Astrocyte (in vitro differentiated cells and primary cell): ENCODE results near the gene AAGAB. TPM values are rescaled to one million over a fixed set of nuclear protein-coding genes. Genes with fewer than 3 reads are reported as not detected.

Source experiments
- DNase-seq: peaks from one replicate; pipeline ENCODE4 v3.0.0-alpha.2; 2010; ENCODE audit warnings: low read depth
- FAIRE-seq: peaks from 2 replicates; lab custom pipeline; 2011; peaks lifted over from hg19 to GRCh38; lab: Jason Lieb, UNC
- H2AFZ ChIP-seq: 2 replicates; pipeline ENCODE4 v1.6.0; 2012; ENCODE audit warnings: low read depth, low read length, inconsistent platforms
- H3K27ac ChIP-seq: 2 replicates; pipeline ENCODE4 v1.5.1; 2011; ENCODE audit warnings: low read depth, low read length, inconsistent platforms
- H3K27me3 ChIP-seq: 2 replicates; pipeline ENCODE4 v1.6.0; 2011; ENCODE audit warnings: low read length, inconsistent platforms; ENCODE audit not compliant: insufficient read depth
- H3K36me3 ChIP-seq: 2 replicates; pipeline ENCODE4 v1.5.1; 2011; ENCODE audit warnings: low read length, inconsistent platforms; ENCODE audit not compliant: insufficient read depth
- H3K4me1 ChIP-seq: 2 replicates; pipeline ENCODE4 v1.5.1; 2011; ENCODE audit warnings: low read length, inconsistent platforms; ENCODE audit not compliant: insufficient read depth
- H3K4me2 ChIP-seq: 2 replicates; pipeline ENCODE4 v1.6.0; 2012; ENCODE audit warnings: low read length, inconsistent platforms
- H3K4me3 ChIP-seq: 2 replicates; pipeline ENCODE4 v1.5.1; 2011; ENCODE audit warnings: low read depth, mild to moderate bottlenecking, low read length, inconsistent platforms; ENCODE audit not compliant: insufficient read depth
- H3K79me2 ChIP-seq: 2 replicates; pipeline ENCODE4 v1.6.0; 2012; ENCODE audit warnings: mild to moderate bottlenecking, low read length, inconsistent platforms; ENCODE audit not compliant: insufficient read depth
- H3K9ac ChIP-seq: 2 replicates; pipeline ENCODE4 v1.6.0; 2012; ENCODE audit warnings: mild to moderate bottlenecking, low read length, inconsistent platforms
- H3K9me3 ChIP-seq: 2 replicates; pipeline ENCODE4 v1.5.1; 2012; ENCODE audit warnings: low read depth, mild to moderate bottlenecking, low read length, inconsistent platforms; ENCODE audit not compliant: insufficient read depth
- H4K20me1 ChIP-seq: 2 replicates; pipeline ENCODE4 v1.6.0; 2012; ENCODE audit warnings: low read length, inconsistent platforms; ENCODE audit not compliant: insufficient read depth
- H3K27ac Mint-ChIP-seq: one replicate; pipeline ENCODE4 v1.8.0; 2021; ENCODE audit warnings: mild to moderate bottlenecking, mixed read lengths; ENCODE audit not compliant: unreplicated experiment
- H3K27me3 Mint-ChIP-seq: one replicate; pipeline ENCODE4 v1.8.0; 2021; ENCODE audit warnings: low read depth, mixed read lengths; ENCODE audit not compliant: unreplicated experiment
- H3K36me3 Mint-ChIP-seq: one replicate; pipeline ENCODE4 v1.8.0; 2021; ENCODE audit warnings: low read depth, mixed read lengths; ENCODE audit not compliant: unreplicated experiment
- H3K4me1 Mint-ChIP-seq: one replicate; pipeline ENCODE4 v1.8.0; 2021; ENCODE audit warnings: low read depth, mixed read lengths; ENCODE audit not compliant: unreplicated experiment
- H3K4me3 Mint-ChIP-seq: one replicate; pipeline ENCODE4 v1.8.0; 2021; ENCODE audit warnings: mild to moderate bottlenecking, moderate library complexity, mixed read lengths; ENCODE audit not compliant: unreplicated experiment
- H3K9me3 Mint-ChIP-seq: one replicate; pipeline ENCODE4 v1.8.0; 2021; ENCODE audit warnings: mild to moderate bottlenecking, mixed read lengths; ENCODE audit not compliant: unreplicated experiment
- CTCF ChIP-seq: IDR thresholded peaks from 2 replicates; pipeline ENCODE4 v1.5.1; 2011; ENCODE audit warnings: low read depth, mild to moderate bottlenecking, inconsistent platforms, low read length, moderate library complexity; ENCODE audit not compliant: insufficient read depth
- EZH2 ChIP-seq: IDR thresholded peaks from 2 replicates; pipeline ENCODE4 v1.6.1; 2012; ENCODE audit warnings: mild to moderate bottlenecking, low read length, inconsistent platforms; ENCODE audit not compliant: insufficient read depth
- total RNA-seq: library from RNA; stranded (reverse); gene quantifications from 2 replicates; pipeline ENCODE4 v1.2.1, GENCODE V29; 2021

AAGAB gene
- total RNA-seq, 1 donor from 2014 or later: 52.2 TPM

GRCh38 chr15:67157521-67158252 lies 96.8 kb downstream of the AAGAB start:
- no peak overlapping the region for H3K27ac Mint-ChIP-seq
- no peaks in the 10 kb centered on the region for H3K4me1 ChIP-seq
- no peaks in the 10 kb centered on the region for H3K36me3 ChIP-seq
- TF ChIP-seq CTCF: no peak
- no peak for TF ChIP-seq EZH2
- H3K79me2 ChIP-seq: peaks cover 88% of the 10 kb centered on the region
- H3K9ac ChIP-seq: no peak overlapping the region
- H2AFZ ChIP-seq: no peak overlapping the region
- no peak overlapping the region for H3K4me3 ChIP-seq
- no peak overlapping the region for H3K4me3 Mint-ChIP-seq
- H3K4me2 ChIP-seq: no peak overlapping the region
- no peaks in the 10 kb centered on the region for H3K9me3 Mint-ChIP-seq
- H3K27me3 ChIP-seq: no peaks in the 10 kb centered on the region
- no peaks in the 10 kb centered on the region for H3K27me3 Mint-ChIP-seq
- H3K27ac ChIP-seq: no peak overlapping the region
- no peak for FAIRE-seq
- peaks cover 7% of the 10 kb centered on the region for H3K4me1 Mint-ChIP-seq
- H4K20me1 ChIP-seq: peaks cover 25% of the 10 kb centered on the region
- peaks cover 9% of the 10 kb centered on the region for H3K36me3 Mint-ChIP-seq
- H3K9me3 ChIP-seq: no peaks in the 10 kb centered on the region
- DNase-seq: no peak

GRCh38 chr15:67156834-67157233 lies 97.6 kb downstream of the AAGAB start:
- Mint-ChIP-seq H3K27me3 (no peaks in the 10 kb centered on the region), H3K27ac (no peak overlapping the region), H3K36me3 (peaks cover 11% of the 10 kb centered on the region), H3K4me1 (peaks cover 15% of the 10 kb centered on the region), H3K4me3 (no peak overlapping the region), H3K9me3 (no peaks in the 10 kb centered on the region)
- Histone ChIP-seq H2AFZ (no peak overlapping the region), H3K79me2 (peaks cover 86% of the 10 kb centered on the region), H3K36me3 (no peaks in the 10 kb centered on the region), H3K27me3 (no peaks in the 10 kb centered on the region), H3K4me1 (peaks cover 4% of the 10 kb centered on the region), H3K4me2 (no peak overlapping the region), H3K4me3 (no peak overlapping the region), H4K20me1 (peaks cover 24% of the 10 kb centered on the region), H3K9ac (no peak overlapping the region), H3K27ac (no peak overlapping the region), H3K9me3 (no peaks in the 10 kb centered on the region)
- DNase-seq (no peak), FAIRE-seq (no peak)
- TF ChIP-seq EZH2: no peak
- no peak for TF ChIP-seq CTCF

GRCh38 chr15:67156426-67156825 lies 98.0 kb downstream of the AAGAB start:
- H3K4me1 Mint-ChIP-seq: peaks cover 18% of the 10 kb centered on the region
- no peak overlapping the region for H3K4me2 ChIP-seq
- H3K27me3 ChIP-seq: no peaks in the 10 kb centered on the region
- H3K27ac ChIP-seq: no peak overlapping the region
- H3K9me3 Mint-ChIP-seq: no peaks in the 10 kb centered on the region
- FAIRE-seq: no peak
- no peak overlapping the region for H3K27ac Mint-ChIP-seq
- H3K4me1 ChIP-seq: peaks cover 4% of the 10 kb centered on the region
- TF ChIP-seq EZH2 (no peak), CTCF (no peak)
- no peaks in the 10 kb centered on the region for H3K36me3 ChIP-seq
- no peaks in the 10 kb centered on the region for H3K27me3 Mint-ChIP-seq
- no peak overlapping the region for H3K9ac ChIP-seq
- peaks cover 86% of the 10 kb centered on the region for H3K79me2 ChIP-seq
- no peak for DNase-seq
- no peak overlapping the region for H3K4me3 Mint-ChIP-seq
- no peak overlapping the region for H2AFZ ChIP-seq
- H4K20me1 ChIP-seq: peaks cover 20% of the 10 kb centered on the region
- peaks cover 11% of the 10 kb centered on the region for H3K36me3 Mint-ChIP-seq
- H3K9me3 ChIP-seq: no peaks in the 10 kb centered on the region
- H3K4me3 ChIP-seq: no peak overlapping the region
